Stimulated activated memory B cell treated with anti-CD40 and anti-IgM and Interleukin-4, amounts not matched to agents 10 μg/mL and 1 μg/mL and 100 μg/mL, for 72 hours (primary cell): ENCODE measurements around the gene TTLL8.

Source experiments
- ATAC-seq: fragments of 150-1000 bp; cut with Tn5 transposase; 2 replicates; pipeline ENCODE4 v1.10.0; 2021
- H3K27ac Mint-ChIP-seq: one replicate; pipeline ENCODE4 v1.8.0; 2022; ENCODE audit warnings: mild to moderate bottlenecking, mixed read lengths
- H3K27me3 Mint-ChIP-seq: one replicate; pipeline ENCODE4 v1.8.0; 2022; ENCODE audit warnings: mixed read lengths
- H3K36me3 Mint-ChIP-seq: one replicate; pipeline ENCODE4 v1.8.0; 2022; ENCODE audit warnings: mixed read lengths
- H3K4me1 Mint-ChIP-seq: one replicate; pipeline ENCODE4 v1.8.0; 2022; ENCODE audit warnings: mixed read lengths
- H3K4me3 Mint-ChIP-seq: one replicate; pipeline ENCODE4 v1.8.0; 2022; ENCODE audit warnings: mild to moderate bottlenecking, moderate library complexity, mixed read lengths
- H3K9me3 Mint-ChIP-seq: one replicate; pipeline ENCODE4 v1.8.0; 2022; ENCODE audit warnings: mixed read lengths

The TTLL8 gene

GRCh38 chr22:50030297-50031188, 27.6 kb downstream of the TTLL8 start:
- no peaks in the 10 kb centered on the region for H3K36me3 Mint-ChIP-seq
- peak; percentile 93 for ATAC-seq
- peaks cover 17% of the 10 kb centered on the region for H3K4me1 Mint-ChIP-seq
- no peak overlapping the region for H3K4me3 Mint-ChIP-seq
- H3K27me3 Mint-ChIP-seq, result peaks cover 50% of the 10 kb centered on the region
- no peaks in the 10 kb centered on the region for H3K9me3 Mint-ChIP-seq
- H3K27ac Mint-ChIP-seq, result no peak overlapping the region

GRCh38 chr22:50027639-50028537, 30.2 kb downstream of the TTLL8 start:
- ATAC-seq, result no peak
- Mint-ChIP-seq H3K9me3 (no peaks in the 10 kb centered on the region), H3K27me3 (peaks cover 24% of the 10 kb centered on the region), H3K4me3 (no peak overlapping the region), H3K4me1 (peaks cover 5% of the 10 kb centered on the region), H3K27ac (no peak overlapping the region), H3K36me3 (no peaks in the 10 kb centered on the region)

- H3K27me3 Mint-ChIP-seq, result peaks cover 5% of the 10 kb centered on the region
- peaks cover 5% of the 10 kb centered on the region for H3K4me1 Mint-ChIP-seq
- no peaks in the 10 kb centered on the region for H3K9me3 Mint-ChIP-seq
- ATAC-seq, result no peak
- no peaks in the 10 kb centered on the region for H3K36me3 Mint-ChIP-seq
- H3K4me3 Mint-ChIP-seq, result no peak overlapping the region
- no peak overlapping the region for H3K27ac Mint-ChIP-seq
These were observed 32.1 kb downstream of the TTLL8 start for GRCh38 chr22:50025993-50026392.

GRCh38 chr22:50022171-50022819, 35.8 kb downstream of the TTLL8 start:
- no peaks in the 10 kb centered on the region for H3K27me3 Mint-ChIP-seq
- H3K9me3 Mint-ChIP-seq, result peaks cover 5% of the 10 kb centered on the region
- no peak overlapping the region for H3K27ac Mint-ChIP-seq
- no peaks in the 10 kb centered on the region for H3K36me3 Mint-ChIP-seq
- peaks cover 20% of the 10 kb centered on the region for H3K4me1 Mint-ChIP-seq
- no peak overlapping the region for H3K4me3 Mint-ChIP-seq
- ATAC-seq, result no peak

- Mint-ChIP-seq H3K27me3 (no peaks in the 10 kb centered on the region), H3K9me3 (peaks cover 5% of the 10 kb centered on the region)
These were observed 37.5 kb downstream of the TTLL8 start for GRCh38 chr22:50020606-50021005.

GRCh38 chr22:50019316-50019715, 38.8 kb downstream of the TTLL8 start:
- Mint-ChIP-seq H3K27me3 (no peaks in the 10 kb centered on the region), H3K9me3 (peaks cover 5% of the 10 kb centered on the region), H3K36me3 (no peaks in the 10 kb centered on the region), H3K4me3 (no peak overlapping the region), H3K27ac (no peak overlapping the region), H3K4me1 (peaks cover 40% of the 10 kb centered on the region)
- no peak for ATAC-seq

More at GRCh38 chr22:50020606-50021005, 37.5 kb downstream of the TTLL8 start:
- Mint-ChIP-seq H3K36me3 (no peaks in the 10 kb centered on the region), H3K27ac (no peak overlapping the region), H3K4me3 (no peak overlapping the region), H3K4me1 (peaks cover 37% of the 10 kb centered on the region)
- no peak for ATAC-seq

- H3K9me3 Mint-ChIP-seq, result peaks cover 5% of the 10 kb centered on the region
- no peak for ATAC-seq
- H3K4me1 Mint-ChIP-seq, result peaks cover 45% of the 10 kb centered on the region
- H3K36me3 Mint-ChIP-seq, result no peaks in the 10 kb centered on the region
- H3K27ac Mint-ChIP-seq, result no peak overlapping the region
- H3K4me3 Mint-ChIP-seq, result no peak overlapping the region
- H3K27me3 Mint-ChIP-seq, result no peaks in the 10 kb centered on the region
These were observed 39.4 kb downstream of the TTLL8 start for GRCh38 chr22:50018608-50019285.

- Mint-ChIP-seq H3K4me1 (peaks cover 53% of the 10 kb centered on the region), H3K27me3 (no peaks in the 10 kb centered on the region), H3K9me3 (peaks cover 5% of the 10 kb centered on the region), H3K27ac (no peak overlapping the region), H3K36me3 (no peaks in the 10 kb centered on the region), H3K4me3 (peak overlapping the region; percentile 40)
- ATAC-seq, result no peak
These were observed 40.3 kb downstream of the TTLL8 start for GRCh38 chr22:50017701-50018224.

- Mint-ChIP-seq H3K4me3 (peak overlapping the region; percentile 40), H3K9me3 (peaks cover 5% of the 10 kb centered on the region), H3K4me1 (peaks cover 57% of the 10 kb centered on the region), H3K27ac (peak overlapping the region; percentile 55), H3K36me3 (no peaks in the 10 kb centered on the region), H3K27me3 (peaks cover 2% of the 10 kb centered on the region)
- peak; percentile 86 for ATAC-seq
These were observed 41.0 kb downstream of the TTLL8 start for GRCh38 chr22:50016988-50017700.

- H3K4me1 Mint-ChIP-seq, result peaks cover 64% of the 10 kb centered on the region
- peak overlapping the region; percentile 55 for H3K27ac Mint-ChIP-seq
These were observed 41.6 kb downstream of the TTLL8 start for GRCh38 chr22:50016308-50016987.

GRCh38 chr22:50015451-50016307, 42.4 kb downstream of the TTLL8 start:
- peaks cover 5% of the 10 kb centered on the region for H3K9me3 Mint-ChIP-seq
- no peaks in the 10 kb centered on the region for H3K36me3 Mint-ChIP-seq
- H3K4me3 Mint-ChIP-seq, result peak overlapping the region; percentile 39
- H3K27me3 Mint-ChIP-seq, result peaks cover 15% of the 10 kb centered on the region
- peaks cover 70% of the 10 kb centered on the region for H3K4me1 Mint-ChIP-seq
- H3K27ac Mint-ChIP-seq, result no peak overlapping the region
- no peak for ATAC-seq

More at GRCh38 chr22:50016308-50016987, 41.6 kb downstream of the TTLL8 start:
- Mint-ChIP-seq H3K9me3 (peaks cover 5% of the 10 kb centered on the region), H3K27me3 (peaks cover 9% of the 10 kb centered on the region), H3K36me3 (no peaks in the 10 kb centered on the region), H3K4me3 (no peak overlapping the region)
- peak; percentile 45 for ATAC-seq

- Mint-ChIP-seq H3K27ac (peak overlapping the region; percentile 32), H3K4me1 (peaks cover 70% of the 10 kb centered on the region), H3K27me3 (peaks cover 15% of the 10 kb centered on the region), H3K36me3 (no peaks in the 10 kb centered on the region), H3K4me3 (no peak overlapping the region), H3K9me3 (peaks cover 5% of the 10 kb centered on the region)
- no peak for ATAC-seq
These were observed 43.3 kb downstream of the TTLL8 start for GRCh38 chr22:50014655-50015401.
